8988T (cell line): ENCODE results near the gene MGAM2.
"Not testable (repeated sequence)": the region's sequence is repeated elsewhere in the genome, so short reads cannot be mapped to it uniquely, and the experiment has no call there.

Experiments
- DNase-seq: peaks from one replicate; pipeline ENCODE4 v3.0.0; 2011

Gene MGAM2

GRCh38 chr7:142111499-142111898 lies at the start of gene MGAM2:
MGAM2 (plus strand) TSS chr7:142111718; CDS start chr7:142116874, 5,156 bp downstream.
- DNase-seq, result no peak

GRCh38 chr7:142063551-142064442 lies 47.7 kb upstream of the MGAM2 start:
- no peak for DNase-seq

DNA sequence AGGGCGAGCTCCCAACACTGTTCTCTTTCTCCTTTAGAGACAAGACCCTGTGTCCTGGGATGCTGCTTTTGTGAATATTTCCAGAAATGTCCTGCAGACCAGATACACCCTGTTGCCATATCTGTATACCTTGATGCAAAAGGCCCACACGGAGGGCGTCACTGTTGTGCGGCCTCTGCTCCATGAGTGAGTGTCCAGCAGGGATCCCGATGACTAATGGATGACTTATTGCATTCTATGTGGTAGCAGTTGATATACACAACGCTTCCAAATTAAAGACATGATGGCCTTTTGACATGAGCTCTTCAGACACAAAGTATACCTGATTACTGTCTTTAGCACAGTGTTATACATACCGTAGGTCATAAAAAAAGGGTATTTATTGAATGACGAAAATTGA lies 45.0 kb upstream of the MGAM2 start:
- no peak for DNase-seq

- no peak for DNase-seq
Measured at GRCh38 chr7:142077762-142078161, 33.8 kb upstream of the MGAM2 start.

DNA sequence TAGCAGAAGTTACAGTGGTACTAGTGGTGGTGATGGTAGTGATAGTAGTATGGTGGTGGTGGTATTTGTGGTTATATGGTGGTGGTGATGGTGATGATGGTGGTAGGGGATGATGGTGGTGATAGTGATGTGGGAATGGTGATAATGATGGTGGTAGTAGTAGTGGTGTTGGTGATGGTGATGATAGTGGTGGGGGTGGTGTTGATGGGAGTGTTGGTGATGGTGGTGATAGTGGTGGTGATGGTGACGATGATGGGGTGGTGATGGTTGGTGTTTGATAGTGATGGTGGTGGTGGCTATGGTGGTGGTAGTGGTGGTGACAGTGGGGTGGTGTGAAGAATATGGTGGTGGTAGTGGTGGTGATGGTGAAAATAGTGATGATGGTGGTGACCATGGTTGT lies 27.9 kb upstream of the MGAM2 start:
- DNase-seq, result no peak

DNA sequence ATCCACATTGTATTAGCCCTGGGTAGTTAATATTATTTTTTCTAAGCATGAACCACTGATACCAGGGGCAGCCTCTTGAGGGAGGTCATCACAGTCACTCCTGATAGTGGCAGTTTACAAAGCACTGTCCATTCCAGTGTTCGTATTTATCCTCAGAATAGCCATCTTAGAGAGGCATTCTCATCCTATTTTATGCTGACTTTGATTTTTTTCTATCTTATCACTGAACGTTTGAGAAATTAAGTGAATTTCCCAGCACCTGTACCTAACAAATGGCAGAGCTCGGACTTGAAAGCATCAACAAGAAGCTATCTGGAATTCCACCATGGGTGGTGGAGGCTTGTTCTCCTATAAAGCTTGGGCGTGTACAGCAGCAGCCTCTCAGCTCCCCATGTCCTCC lies 26.1 kb upstream of the MGAM2 start:
- no peak for DNase-seq

GRCh38 chr7:142088022-142088714 lies 23.4 kb upstream of the MGAM2 start:
- DNase-seq, result no peak

- DNase-seq, result no peak
Measured at GRCh38 chr7:142089035-142089434, 22.5 kb upstream of the MGAM2 start.

- no peak for DNase-seq
Measured at GRCh38 chr7:142091961-142092360, 19.6 kb upstream of the MGAM2 start.

- DNase-seq, result no peak
Measured at GRCh38 chr7:142094861-142095260, 16.7 kb upstream of the MGAM2 start.

GRCh38 chr7:142097571-142097970 lies 13.9 kb upstream of the MGAM2 start:
- no peak for DNase-seq

- DNase-seq, result no peak
Measured at GRCh38 chr7:142098004-142098403, 13.5 kb upstream of the MGAM2 start.

- not testable (repeated sequence) for DNase-seq
Measured at GRCh38 chr7:142099347-142099746, 12.2 kb upstream of the MGAM2 start.

DNA sequence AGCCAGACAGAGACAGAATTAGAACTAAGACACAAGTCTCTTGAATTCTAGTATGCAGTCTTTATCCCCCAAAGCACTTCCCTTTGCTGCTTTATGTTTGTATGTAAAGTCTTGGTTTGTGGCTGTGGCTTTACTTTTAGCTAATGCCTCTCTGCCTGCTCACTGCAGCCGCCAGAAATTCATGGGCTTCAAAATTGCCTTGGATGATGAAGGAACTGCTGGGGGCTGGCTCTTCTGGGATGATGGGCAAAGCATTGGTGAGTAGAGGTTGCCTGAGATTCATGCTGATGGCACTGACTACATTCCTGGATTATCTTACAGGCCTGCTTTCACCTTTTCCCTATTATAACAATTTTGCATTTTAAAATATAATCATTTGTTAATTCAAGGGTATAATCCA lies 10.9 kb upstream of the MGAM2 start:
- no peak for DNase-seq

GRCh38 chr7:142101794-142102193 lies 9.7 kb upstream of the MGAM2 start:
- not testable (repeated sequence) for DNase-seq

DNA sequence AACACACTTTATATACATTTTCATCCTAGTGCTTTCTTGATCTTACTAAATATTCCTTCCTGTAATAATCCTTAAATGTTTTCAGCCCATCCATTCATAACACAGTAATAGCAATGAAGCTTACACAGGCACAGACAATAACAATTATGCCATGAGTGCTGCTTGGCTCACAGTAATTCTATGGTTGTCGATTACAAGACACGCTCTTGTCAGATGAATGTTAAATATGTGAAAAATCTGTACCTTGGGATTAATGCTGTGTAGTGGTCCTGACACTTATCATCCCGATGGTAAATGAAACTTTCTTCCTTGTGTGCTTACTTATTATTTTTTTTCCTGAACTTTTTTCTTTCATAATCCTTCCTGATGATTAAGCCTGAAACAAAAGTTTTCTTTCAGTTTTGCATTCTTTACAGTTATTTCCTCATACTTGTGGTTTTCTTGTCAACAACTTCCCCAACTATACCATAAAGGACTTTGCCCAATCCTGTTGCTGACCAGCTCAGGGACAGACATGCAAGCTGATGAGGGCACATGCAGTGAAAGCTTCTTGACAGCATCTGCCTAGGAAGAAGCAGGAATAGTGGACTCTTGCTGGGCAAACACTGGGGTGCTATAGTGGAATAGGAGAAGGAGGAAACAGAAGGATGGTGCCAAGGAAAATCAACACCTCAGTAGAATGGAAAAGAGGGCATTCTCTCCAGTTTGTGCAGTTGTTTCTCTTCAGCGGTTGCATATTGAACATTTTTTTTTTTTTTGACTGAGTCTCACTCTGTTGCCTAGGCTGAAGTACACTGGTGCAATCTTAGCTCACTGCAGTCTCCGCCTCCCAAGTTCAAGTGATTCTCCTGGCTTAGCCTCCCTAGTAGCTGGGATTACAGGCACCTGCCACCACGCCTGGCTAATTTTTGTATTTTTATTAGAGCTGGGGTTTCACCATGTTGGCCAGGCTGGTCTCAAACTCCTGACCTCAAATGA lies 6.7 kb upstream of the MGAM2 start:
- DNase-seq, result no peak

DNA sequence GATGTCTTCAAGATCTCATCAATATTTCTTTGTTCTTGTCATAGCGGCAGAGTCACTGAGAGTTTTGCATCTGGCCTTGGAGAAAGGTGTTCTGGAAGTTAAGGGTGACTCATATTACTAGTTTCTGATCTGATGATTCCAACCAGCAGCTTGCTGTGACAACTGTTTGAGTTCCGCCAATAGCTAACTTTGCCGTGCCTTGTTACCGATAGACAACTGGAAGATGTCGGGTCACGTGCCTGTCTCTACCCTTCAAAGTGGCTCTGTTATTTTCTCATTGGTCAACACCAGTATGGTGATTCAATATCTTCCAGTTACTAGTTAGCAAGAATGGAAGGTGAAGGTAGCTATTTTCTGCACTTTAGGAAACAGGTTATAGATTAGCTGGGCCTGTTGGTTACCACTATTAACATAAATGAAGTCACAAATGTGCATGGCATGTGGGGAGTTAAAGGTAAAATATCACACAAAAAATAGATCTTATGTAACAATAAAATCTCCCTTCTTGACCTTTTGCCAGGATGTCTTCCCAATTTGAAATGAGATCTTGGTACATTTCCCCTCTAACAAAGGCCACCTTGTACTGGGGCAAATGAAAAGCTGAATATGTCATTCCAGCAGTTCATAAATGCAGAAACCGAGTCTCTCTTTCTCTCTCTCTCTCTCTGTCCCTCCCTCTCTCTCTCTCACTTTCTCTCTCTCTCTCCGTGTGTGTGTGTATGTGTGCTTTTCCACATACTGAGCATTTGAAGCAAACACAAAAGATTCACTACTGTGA lies 2.6 kb upstream of the MGAM2 start:
- no peak for DNase-seq

DNA sequence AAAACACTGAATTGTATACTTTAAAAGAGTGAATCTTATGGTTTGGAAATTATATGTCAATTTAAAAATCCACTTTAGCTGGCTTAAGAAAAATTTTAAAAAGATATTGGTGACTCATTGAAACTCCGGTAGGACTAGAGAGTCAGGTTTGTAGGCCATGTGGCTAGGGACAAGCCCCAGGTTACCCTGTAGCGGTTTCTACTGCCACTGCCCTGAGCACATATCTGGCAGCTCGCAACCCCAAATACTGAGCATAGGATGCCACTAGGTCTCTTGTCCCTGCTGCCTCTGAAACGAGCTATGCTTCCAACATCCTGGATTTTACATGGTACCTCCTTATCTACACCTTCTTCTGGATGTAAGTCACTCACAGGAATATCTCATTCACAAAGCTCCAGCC lies 1.4 kb upstream of the MGAM2 start:
- DNase-seq, result no peak

DNA sequence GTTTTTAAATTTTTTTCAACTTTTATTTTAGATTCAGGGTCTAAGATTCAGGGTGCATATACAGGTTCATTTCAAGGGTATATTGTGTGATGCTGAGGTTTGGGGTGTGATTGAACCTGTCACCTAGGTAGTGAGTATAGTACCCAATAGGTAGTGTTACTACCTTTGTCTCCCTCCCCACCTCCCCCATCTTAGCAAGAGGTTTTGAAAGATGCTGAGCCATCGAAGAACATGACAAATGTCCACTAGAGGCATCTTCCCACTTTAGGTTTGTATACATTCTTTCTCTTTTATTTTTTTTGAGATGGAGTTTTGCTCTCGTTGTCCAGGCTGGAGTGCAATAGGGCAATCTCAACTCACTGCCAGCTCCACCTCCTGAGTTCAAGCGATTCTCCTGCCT lies 880 bp upstream of the MGAM2 start:
- DNase-seq, result no peak

DNA sequence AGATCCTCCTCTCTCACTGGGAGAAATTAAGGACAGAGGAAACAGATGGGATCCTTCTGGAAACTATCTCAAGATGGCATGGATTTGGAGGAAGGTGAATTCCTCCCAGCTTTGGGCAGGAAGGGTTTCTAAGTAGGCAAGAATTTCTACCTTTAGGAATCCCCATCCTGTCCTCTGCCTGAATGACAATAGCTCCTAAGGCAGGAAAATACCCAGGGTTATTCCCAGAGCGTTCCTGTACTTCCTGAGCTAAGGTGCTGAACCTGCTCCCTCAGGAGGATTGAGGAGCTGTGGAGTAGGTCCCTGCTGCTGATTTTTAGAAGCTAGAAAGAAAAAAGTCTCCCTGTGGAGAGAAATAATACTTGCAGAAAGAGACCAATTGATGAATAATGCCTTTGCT lies 568 bp downstream of the MGAM2 start:
- no peak for DNase-seq

DNA sequence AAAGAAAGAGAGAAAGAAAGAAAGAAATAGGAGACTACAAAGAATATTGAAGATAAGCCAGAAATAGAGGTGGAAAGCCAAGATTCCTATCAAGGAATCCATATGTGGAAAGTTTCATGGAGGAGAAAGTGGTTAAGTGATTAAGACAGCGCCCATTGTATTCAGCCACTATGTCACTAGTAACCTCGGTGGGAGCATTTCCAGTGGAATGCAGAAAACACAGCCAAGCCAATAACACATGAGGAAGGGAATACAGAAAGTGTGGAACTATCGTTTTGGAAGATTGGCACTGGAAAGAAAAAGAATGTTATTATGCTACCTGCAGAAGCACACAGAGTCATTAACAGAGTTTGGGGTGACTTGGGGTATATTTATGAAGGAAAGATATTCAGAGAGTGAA lies 2.7 kb downstream of the MGAM2 start:
- DNase-seq, result no peak

- no peak for DNase-seq
Measured at GRCh38 chr7:142120524-142120923, 9.0 kb downstream of the MGAM2 start.
